Hepatocyte (in vitro differentiated cells): ENCODE data around the gene BUD31.

Experiments used
- CTCF ChIP-seq: fragments of 200-600 bp; sonication (generic); IDR thresholded peaks from 2 replicates; pipeline ENCODE4 v1.5.1; 2016; ENCODE audit warnings: antibody characterized with exemption, mild to moderate bottlenecking; ENCODE audit not compliant: poor library complexity
- EZH2phosphoT487 ChIP-seq: fragments of 200-600 bp; sonication (generic); IDR thresholded peaks from one replicate; pipeline ENCODE4 v1.6.1; 2018; ENCODE audit warnings: antibody characterized with exemption, mild to moderate bottlenecking, low read depth, moderate library complexity; ENCODE audit not compliant: unreplicated experiment, severe bottlenecking

GRCh38 chr7:99386584-99387238 lies 22.1 kb upstream of the BUD31 start:
- TF ChIP-seq CTCF, result no peak
- no peak for TF ChIP-seq EZH2phosphoT487
